ENCODE results near the gene MAPT. TPM values are rescaled to one million over a fixed set of nuclear protein-coding genes. Genes with fewer than 3 reads are reported as not detected.
"Not testable (repeated sequence)": the region's sequence is repeated elsewhere in the genome, so short reads cannot be mapped to it uniquely, and the experiment has no call there.

MAPT gene
- total RNA-seq, 1 donor from 2014 or later: 6.1 TPM

DNA sequence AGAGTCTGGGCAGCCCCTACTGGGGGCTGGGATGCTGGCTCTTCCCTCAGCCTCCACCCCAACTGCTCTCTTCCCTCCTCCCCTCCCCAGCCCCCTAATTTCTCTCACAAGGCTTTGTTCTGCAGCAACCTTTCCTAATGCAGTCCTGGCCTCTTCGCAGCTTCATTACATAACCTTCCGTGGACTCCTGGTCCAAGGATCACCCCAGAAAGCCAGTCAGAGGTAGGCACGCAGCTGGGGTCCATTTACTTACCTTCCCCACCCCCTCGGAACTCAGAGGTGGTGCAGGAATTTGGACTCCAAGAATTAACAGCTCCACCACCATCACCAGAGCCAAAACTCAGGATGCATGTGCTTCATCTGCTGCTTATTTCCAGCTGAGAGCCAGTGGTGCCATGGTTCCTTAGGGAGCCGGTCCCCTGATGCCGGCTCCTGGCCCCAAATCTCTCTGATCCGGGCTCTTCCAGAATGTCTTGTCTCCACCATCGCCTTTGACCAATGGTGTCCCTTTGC, 40.9 kb downstream of the MAPT start:
- TF ChIP-seq POLR2AphosphoS5 (IDR thresholded peaks at IDR 0.05; ENCODE audit: insufficient read depth in 1 of 2, low read depth in 1 of 2) (no peak), POLR2A (IDR thresholded peaks at IDR 0.05) (no peak)
- TF ChIP-seq, protein P1, sequence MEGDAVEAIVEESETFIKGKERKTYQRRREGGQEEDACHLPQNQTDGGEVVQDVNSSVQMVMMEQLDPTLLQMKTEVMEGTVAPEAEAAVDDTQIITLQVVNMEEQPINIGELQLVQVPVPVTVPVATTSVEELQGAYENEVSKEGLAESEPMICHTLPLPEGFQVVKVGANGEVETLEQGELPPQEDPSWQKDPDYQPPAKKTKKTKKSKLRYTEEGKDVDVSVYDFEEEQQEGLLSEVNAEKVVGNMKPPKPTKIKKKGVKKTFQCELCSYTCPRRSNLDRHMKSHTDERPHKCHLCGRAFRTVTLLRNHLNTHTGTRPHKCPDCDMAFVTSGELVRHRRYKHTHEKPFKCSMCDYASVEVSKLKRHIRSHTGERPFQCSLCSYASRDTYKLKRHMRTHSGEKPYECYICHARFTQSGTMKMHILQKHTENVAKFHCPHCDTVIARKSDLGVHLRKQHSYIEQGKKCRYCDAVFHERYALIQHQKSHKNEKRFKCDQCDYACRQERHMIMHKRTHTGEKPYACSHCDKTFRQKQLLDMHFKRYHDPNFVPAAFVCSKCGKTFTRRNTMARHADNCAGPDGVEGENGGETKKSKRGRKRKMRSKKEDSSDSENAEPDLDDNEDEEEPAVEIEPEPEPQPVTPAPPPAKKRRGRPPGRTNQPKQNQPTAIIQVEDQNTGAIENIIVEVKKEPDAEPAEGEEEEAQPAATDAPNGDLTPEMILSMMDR (IDR thresholded peaks at IDR 0.05): no peak
- no peaks in the 10 kb centered on the region for H3K27me3 ChIP-seq
- no peaks in the 10 kb centered on the region for H3K9me3 ChIP-seq
- H3K4me1 ChIP-seq: peaks cover 3% of the 10 kb centered on the region
- H3K4me3 ChIP-seq: no peak overlapping the region
- no peak overlapping the region for H3K27ac ChIP-seq
- DNase-seq (ENCODE audit: extremely low spot score in 2 of 2): no peak
- no peaks in the 10 kb centered on the region for H3K36me3 ChIP-seq
- intact Hi-C loops (cut with DNase I): no loop called here

DNA sequence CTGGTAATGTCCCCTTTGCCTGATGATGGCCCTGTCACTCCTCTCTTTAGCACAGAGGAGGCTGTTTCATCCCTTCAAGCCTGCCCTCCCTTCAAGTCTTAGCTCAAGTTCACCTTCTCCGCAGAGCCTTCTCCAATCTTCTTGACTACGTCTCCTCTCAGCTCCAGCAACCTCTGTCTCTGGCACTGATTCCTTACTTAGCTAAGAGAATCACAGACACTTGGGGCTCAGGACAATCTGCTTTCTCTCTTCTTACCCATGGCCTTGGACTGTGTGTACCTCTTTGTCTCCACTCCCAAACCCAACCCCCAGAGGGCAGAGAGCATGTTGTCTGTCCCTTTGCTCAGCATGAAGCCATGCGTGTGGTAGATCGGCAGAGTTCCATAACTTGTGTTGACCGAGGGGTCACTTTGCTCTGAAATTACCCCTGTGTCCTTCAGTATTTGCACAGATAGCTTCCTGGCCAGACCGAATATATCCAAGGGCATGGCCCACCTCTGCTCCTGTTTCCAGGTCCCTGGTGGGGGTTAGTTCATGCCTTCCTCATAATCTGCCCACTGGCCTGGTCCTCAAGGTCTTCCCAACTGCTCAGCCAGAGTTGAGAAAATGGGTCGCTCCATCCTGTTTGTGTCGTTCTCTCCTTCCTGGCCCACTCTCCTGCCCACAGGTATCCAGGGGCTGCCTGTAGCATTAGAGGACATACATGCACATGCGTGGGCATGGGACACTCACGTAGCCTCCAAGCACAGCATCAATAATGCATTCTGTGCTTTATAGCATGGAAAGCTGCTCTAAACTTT, 41.6 kb downstream of the MAPT start:
- H3K4me3 ChIP-seq: no peak overlapping the region
- peaks cover 10% of the 10 kb centered on the region for H3K4me1 ChIP-seq
- H3K27ac ChIP-seq: no peak overlapping the region
- H3K36me3 ChIP-seq: no peaks in the 10 kb centered on the region
- DNase-seq (ENCODE audit: extremely low spot score in 2 of 2): no peak
- intact Hi-C loops (cut with DNase I): no loop called here
- TF ChIP-seq POLR2AphosphoS5 (IDR thresholded peaks at IDR 0.05; ENCODE audit: insufficient read depth in 1 of 2, low read depth in 1 of 2) (no peak), POLR2A (IDR thresholded peaks at IDR 0.05) (no peak)
- TF ChIP-seq, protein P1 (IDR thresholded peaks at IDR 0.05): no peak
- H3K9me3 ChIP-seq: no peaks in the 10 kb centered on the region
- no peaks in the 10 kb centered on the region for H3K27me3 ChIP-seq

DNA sequence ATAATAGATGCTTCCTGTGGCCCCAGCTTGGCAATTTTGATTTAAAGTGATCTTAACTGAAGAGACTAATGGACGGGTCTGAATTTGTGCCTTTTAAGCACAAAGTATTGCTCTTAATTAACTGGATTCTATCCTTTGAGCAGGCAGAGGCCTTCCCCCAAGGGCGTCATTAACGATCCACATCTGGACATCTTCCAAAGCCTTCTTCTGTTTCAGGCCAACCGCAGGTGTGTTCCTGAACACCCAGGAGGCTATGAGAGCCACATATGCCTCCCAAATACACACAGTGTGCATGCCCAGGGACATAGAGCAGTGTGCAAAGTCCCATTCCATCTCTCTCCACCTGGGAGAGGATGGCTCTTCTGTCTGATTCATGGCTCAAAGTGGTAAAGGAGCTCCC, 42.3 kb downstream of the MAPT start:
- Histone ChIP-seq H3K36me3 (no peaks in the 10 kb centered on the region), H3K4me3 (no peak overlapping the region), H3K9me3 (no peaks in the 10 kb centered on the region), H3K27me3 (no peaks in the 10 kb centered on the region), H3K27ac (no peak overlapping the region), H3K4me1 (peaks cover 17% of the 10 kb centered on the region)
- no peak for DNase-seq (ENCODE audit: extremely low spot score in 2 of 2)
- intact Hi-C loops (cut with DNase I): no loop called here
- TF ChIP-seq POLR2AphosphoS5 (IDR thresholded peaks at IDR 0.05; ENCODE audit: insufficient read depth in 1 of 2, low read depth in 1 of 2) (no peak), POLR2A (IDR thresholded peaks at IDR 0.05) (no peak)
- TF ChIP-seq, protein P1 (IDR thresholded peaks at IDR 0.05): no peak

DNA sequence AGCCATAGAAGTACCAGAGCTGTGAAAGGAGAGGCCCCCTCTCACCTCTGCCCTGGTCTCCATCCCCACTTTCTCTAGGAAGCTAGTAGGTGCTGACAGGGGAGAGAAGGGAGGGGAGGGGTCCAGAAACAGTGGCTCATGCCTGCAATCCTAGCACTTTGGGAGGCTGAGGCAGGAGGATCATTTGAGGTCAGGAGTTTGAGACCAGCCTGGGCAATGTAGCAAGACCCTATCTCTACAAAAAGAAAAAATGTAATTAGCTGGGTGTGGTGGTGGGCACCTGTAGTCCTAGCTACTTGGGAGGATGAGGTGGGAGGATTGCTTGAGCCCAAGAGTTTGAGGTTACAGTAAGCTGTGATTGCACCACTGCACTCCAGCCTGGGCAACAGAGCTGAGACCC, 42.8 kb downstream of the MAPT start:
- DNase-seq (ENCODE audit: extremely low spot score in 2 of 2); H3K4me3 ChIP-seq; intact Hi-C loops (cut with DNase I); H3K27me3 ChIP-seq; H3K27ac ChIP-seq; H3K36me3 ChIP-seq; H3K9me3 ChIP-seq: not testable (repeated sequence)
- peaks cover 17% of the 10 kb centered on the region for H3K4me1 ChIP-seq

DNA sequence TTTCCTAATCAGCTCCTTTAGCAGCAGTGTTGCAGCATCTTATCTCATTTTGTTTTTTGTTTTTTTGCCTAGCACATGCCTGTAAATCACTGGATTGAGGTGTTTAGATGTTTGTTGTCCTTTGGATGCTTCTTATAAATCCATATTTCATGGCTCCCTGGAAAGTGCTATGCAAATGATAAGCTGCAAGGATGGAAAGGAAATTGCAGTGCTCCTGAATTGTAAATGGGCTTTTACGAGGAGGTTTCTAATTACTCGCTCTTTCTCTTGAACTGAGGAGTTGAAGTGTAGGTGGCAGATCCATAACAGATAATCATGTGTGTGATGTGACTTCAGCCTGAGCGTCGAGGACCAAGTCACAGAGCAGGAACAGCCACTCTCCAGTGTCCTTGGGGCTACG, 45.0 kb downstream of the MAPT start:
- Histone ChIP-seq H3K4me3 (no peak overlapping the region), H3K27me3 (no peaks in the 10 kb centered on the region), H3K27ac (no peak overlapping the region), H3K9me3 (no peaks in the 10 kb centered on the region), H3K4me1 (peaks cover 24% of the 10 kb centered on the region), H3K36me3 (no peaks in the 10 kb centered on the region)
- no peak for DNase-seq (ENCODE audit: extremely low spot score in 2 of 2)
- intact Hi-C loops (cut with DNase I): no loop called here
- TF ChIP-seq POLR2AphosphoS5 (IDR thresholded peaks at IDR 0.05; ENCODE audit: insufficient read depth in 1 of 2, low read depth in 1 of 2): no peak
- no peak for TF ChIP-seq POLR2A (IDR thresholded peaks at IDR 0.05)
- TF ChIP-seq, protein P1 (IDR thresholded peaks at IDR 0.05): no peak
